ENCODE measurements around the gene CCDC182. TPM values are rescaled to one million over a fixed set of nuclear protein-coding genes. Genes with fewer than 3 reads are reported as not detected.

The CCDC182 gene
- total RNA-seq (not detected), polyA plus RNA-seq (not detected)
- long read RNA-seq, donor 1: 0 reads
- long read RNA-seq, donor 2: 0 reads
- long read RNA-seq, donor 3: 0 reads

DNA sequence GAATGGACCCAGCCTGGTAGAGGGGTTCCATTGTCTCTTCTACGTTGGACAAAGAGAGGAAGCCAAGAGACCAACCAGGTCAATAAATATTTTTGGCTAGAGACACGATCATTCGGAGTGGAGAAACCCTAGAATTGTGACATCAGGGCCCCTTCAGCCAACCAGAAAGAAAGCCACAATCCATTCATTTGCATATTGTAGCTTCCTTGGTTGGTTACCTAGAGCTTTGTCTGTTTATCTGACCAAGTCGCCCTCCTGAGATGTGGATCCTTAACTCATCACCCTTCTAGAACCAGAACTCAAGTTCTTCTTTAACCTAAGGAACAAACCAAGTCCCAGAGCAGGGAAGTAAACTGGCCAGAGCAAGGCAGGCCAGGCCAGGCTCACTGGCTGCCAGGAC lies at the start of gene CCDC182:
Gene CCDC182 (minus strand): TSS at position 58 of the 400 bp plus-strand sequence. CDS start 27 bp downstream, at position 31.
- H3K36me3 ChIP-seq: no peaks in the 10 kb centered on the region
- H3K27ac ChIP-seq: no peak within 1 kb of the TSS
- DNase-seq (no peak), ATAC-seq (no peak)
- no peaks in the 10 kb centered on the region for H3K9me3 ChIP-seq
- H3K4me3 ChIP-seq: no peak within 1 kb of the TSS
- intact Hi-C loops (cut with DNase I): loop anchor here (2.0 to 10.0 kb wide), 9 partner anchors 73 to 618 kb away; no protein-coding TSS in a partner anchor
- WGBS, 4 donors: 72 to 83% (median 75%) methylated on average over 4 of the region's 4 CpGs
- H3K4me1 ChIP-seq: peaks cover 0 to under 1% (median 0%) of the 10 kb centered on the region in 12 donors
- no peak for TF ChIP-seq POLR2A (IDR thresholded peaks at IDR 0.05)
- TF ChIP-seq, protein P1, sequence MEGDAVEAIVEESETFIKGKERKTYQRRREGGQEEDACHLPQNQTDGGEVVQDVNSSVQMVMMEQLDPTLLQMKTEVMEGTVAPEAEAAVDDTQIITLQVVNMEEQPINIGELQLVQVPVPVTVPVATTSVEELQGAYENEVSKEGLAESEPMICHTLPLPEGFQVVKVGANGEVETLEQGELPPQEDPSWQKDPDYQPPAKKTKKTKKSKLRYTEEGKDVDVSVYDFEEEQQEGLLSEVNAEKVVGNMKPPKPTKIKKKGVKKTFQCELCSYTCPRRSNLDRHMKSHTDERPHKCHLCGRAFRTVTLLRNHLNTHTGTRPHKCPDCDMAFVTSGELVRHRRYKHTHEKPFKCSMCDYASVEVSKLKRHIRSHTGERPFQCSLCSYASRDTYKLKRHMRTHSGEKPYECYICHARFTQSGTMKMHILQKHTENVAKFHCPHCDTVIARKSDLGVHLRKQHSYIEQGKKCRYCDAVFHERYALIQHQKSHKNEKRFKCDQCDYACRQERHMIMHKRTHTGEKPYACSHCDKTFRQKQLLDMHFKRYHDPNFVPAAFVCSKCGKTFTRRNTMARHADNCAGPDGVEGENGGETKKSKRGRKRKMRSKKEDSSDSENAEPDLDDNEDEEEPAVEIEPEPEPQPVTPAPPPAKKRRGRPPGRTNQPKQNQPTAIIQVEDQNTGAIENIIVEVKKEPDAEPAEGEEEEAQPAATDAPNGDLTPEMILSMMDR (IDR thresholded peaks at IDR 0.05): no peak
- peaks cover 0 to 3% (median 0%) of the 10 kb centered on the region in 9 donors for H3K27me3 ChIP-seq

DNA sequence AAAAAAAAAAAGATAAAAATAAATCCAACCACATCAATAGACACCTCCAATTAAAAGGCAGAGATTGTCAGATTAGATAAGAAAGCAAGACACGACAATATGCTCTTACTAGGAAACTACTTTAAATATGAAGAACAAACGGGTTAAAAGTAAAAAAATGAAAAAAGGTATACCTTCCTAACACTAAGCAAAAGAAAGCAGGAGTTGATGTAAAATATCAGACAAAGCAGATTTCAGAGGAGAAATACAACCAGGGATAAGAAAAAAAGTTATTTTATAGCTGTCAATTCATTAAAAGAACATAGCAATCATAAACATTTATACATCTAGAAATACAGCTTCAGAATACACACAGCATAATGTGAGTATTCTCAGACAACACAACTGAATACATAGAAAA lies 49.7 kb upstream of the CCDC182 start:
- Histone ChIP-seq H3K4me1 (no peaks in the 10 kb centered on the region), H3K9me3 (no peaks in the 10 kb centered on the region), H3K36me3 (no peaks in the 10 kb centered on the region), H3K27ac (no peak overlapping the region), H3K4me3 (no peak overlapping the region), H3K27me3 (no peaks in the 10 kb centered on the region)
- DNase-seq (no peak), ATAC-seq (no peak)
- 68 to 70% (median 69%) methylated on average over 2 of the region's 2 CpGs for WGBS, 4 donors
- TF ChIP-seq POLR2A (IDR thresholded peaks at IDR 0.05): no peak
- TF ChIP-seq, protein P1 (IDR thresholded peaks at IDR 0.05): no peak
- intact Hi-C loops (cut with DNase I): no loop called here

DNA sequence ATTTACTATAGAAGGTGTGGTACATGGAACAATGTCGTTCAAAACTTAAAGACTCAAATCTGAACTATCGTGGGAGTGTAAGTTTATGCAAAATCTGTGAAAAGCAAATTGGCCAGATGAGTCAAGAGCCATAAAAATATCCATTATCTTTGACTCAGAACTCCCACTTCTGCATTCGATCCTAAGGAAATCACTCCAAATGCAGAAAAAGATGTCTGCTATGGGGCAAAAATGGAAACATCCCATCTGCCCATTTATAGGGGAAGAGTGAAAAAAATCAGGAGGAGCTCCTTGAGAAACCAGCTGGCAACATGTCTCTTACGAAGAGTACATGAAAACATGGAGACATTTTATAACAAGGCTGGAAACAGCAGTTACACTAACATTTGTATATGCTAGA lies 43.6 kb upstream of the CCDC182 start:
- peaks cover 0 to 17% (median 0%) of the 10 kb centered on the region in 12 donors for H3K4me1 ChIP-seq
- 72 to 78% (median 74%) methylated on average over 4 of the region's 4 CpGs for WGBS, 4 donors
- no peak overlapping the region for H3K27ac ChIP-seq
- DNase-seq: no peak
- no peaks in the 10 kb centered on the region for H3K36me3 ChIP-seq
- no peak for ATAC-seq
- H3K9me3 ChIP-seq: no peaks in the 10 kb centered on the region
- TF ChIP-seq, protein P1 (IDR thresholded peaks at IDR 0.05): no peak
- no peak for TF ChIP-seq POLR2A (IDR thresholded peaks at IDR 0.05)
- intact Hi-C loops (cut with DNase I): no loop called here
- peaks cover 0 to 6% (median 0%) of the 10 kb centered on the region in 9 donors for H3K27me3 ChIP-seq
- no peak overlapping the region for H3K4me3 ChIP-seq

DNA sequence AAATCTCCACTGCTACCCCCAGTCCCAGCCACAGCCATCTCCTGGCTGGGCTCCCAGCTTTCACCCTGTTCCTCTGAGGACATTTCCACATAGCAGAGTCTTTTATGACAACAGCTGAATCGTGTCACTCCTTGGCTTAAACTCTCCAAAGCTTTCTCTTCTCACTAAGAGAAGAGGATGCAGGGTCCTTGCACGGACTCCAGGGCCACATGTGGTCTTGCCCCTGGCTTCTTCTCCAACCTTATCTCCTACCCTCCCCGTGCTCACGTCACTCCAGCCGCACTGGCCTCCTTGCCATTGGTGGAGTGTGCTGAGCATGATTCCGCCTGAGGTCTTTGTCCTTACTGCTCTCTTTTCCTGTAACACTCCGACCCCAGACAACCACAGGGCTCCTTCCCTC lies 39.9 kb upstream of the CCDC182 start:
- DNase-seq (peak; percentile 60 to 80 (median 72)), ATAC-seq (peak in 3 of 4 donors; percentile 64 to 72 (median 71))
- H3K9me3 ChIP-seq: no peaks in the 10 kb centered on the region
- H3K36me3 ChIP-seq: no peaks in the 10 kb centered on the region
- 59 to 70% (median 65%) methylated on average over 7 of the region's 7 CpGs for WGBS, 4 donors
- H3K4me1 ChIP-seq: peaks cover 0 to 42% (median 23%) of the 10 kb centered on the region in 12 donors
- intact Hi-C loops (cut with DNase I): loop anchor here in 1 of 10 donors (1.0 to 2.0 kb wide), 2 partner anchors 26 to 47 kb away; no protein-coding TSS in a partner anchor
- H3K27ac ChIP-seq: peak overlapping the region in 8 of 12 donors; percentile 6 to 68 (median 46)
- H3K27me3 ChIP-seq: peaks cover 0 to 6% (median 0%) of the 10 kb centered on the region in 9 donors
- no peak for TF ChIP-seq POLR2A (IDR thresholded peaks at IDR 0.05)
- TF ChIP-seq, protein P1 (IDR thresholded peaks at IDR 0.05): no peak
- no peak overlapping the region for H3K4me3 ChIP-seq

All from heart left ventricle (tissue), 16 donors.